Caco-2 (cell line): ENCODE results near the gene FASTKD2. TPM values are rescaled to one million over a fixed set of nuclear protein-coding genes. Genes with fewer than 3 reads are reported as not detected.

Experiments
- BruUV-seq: library from RNA; stranded (reverse); fragments of 400-500 nt; replicated peaks from 2 replicates; lab custom pipeline; 2021; lab: Mats Ljungman, UMichigan
- CTCF ChIA-PET: fragments of 300-600 bp; sonication (Branson Sonifier 250); formaldehyde crosslinking; loops from one replicate; lab custom pipeline; 2022; ENCODE audit warnings: antibody characterized with exemption; lab: Charles Lee
- POLR2A ChIA-PET: fragments of 300-600 bp; sonication (Branson Sonifier 250); formaldehyde crosslinking; loops from one replicate; lab custom pipeline; 2022; ENCODE audit warnings: antibody characterized with exemption; lab: Charles Lee
- DNase-seq, 2 experiments: peaks; one replicate each; pipeline versions ENCODE4 v3.0.0 to v3.0.0-alpha.2; 2020 to 2022
- H3K27me3 ChIP-seq: replicated peaks from 2 replicates; pipeline ENCODE4 v1.6.0; 2011; ENCODE audit warnings: low read length; ENCODE audit not compliant: control insufficient read depth, insufficient read depth
- H3K36me3 ChIP-seq: 2 replicates; pipeline ENCODE4 v1.5.1; 2011; ENCODE audit warnings: low read length; ENCODE audit not compliant: control insufficient read depth, insufficient read depth
- H3K4me1 ChIP-seq: fragments of 250-450 bp; sonication (Bioruptor Pico); 2 replicates; pipeline ENCODE4 v1.5.1; 2020; ENCODE audit warnings: mild to moderate bottlenecking
- H3K4me3 ChIP-seq: 2 replicates; pipeline ENCODE4 v1.5.1; 2011; ENCODE audit warnings: low read depth, mild to moderate bottlenecking, control low read depth, low read length
- H3K9me3 ChIP-seq: fragments of 250-450 bp; sonication (Bioruptor Pico); 2 replicates; pipeline ENCODE4 v1.5.1; 2020; ENCODE audit warnings: mild to moderate bottlenecking, moderate library complexity
- H3K27ac Mint-ChIP-seq: one replicate; pipeline ENCODE4 v1.8.0; 2022; ENCODE audit warnings: mixed read lengths; ENCODE audit not compliant: unreplicated experiment
- H3K27me3 Mint-ChIP-seq: one replicate; pipeline ENCODE4 v1.8.0; 2022; ENCODE audit warnings: mixed read lengths; ENCODE audit not compliant: insufficient read depth, unreplicated experiment
- H3K36me3 Mint-ChIP-seq: one replicate; pipeline ENCODE4 v1.8.0; 2022; ENCODE audit warnings: mild to moderate bottlenecking, mixed read lengths; ENCODE audit not compliant: insufficient read depth, unreplicated experiment
- H3K4me1 Mint-ChIP-seq: one replicate; pipeline ENCODE4 v1.8.0; 2022; ENCODE audit warnings: low read depth, mixed read lengths; ENCODE audit not compliant: unreplicated experiment
- H3K4me3 Mint-ChIP-seq: one replicate; pipeline ENCODE4 v1.8.0; 2022; ENCODE audit warnings: mild to moderate bottlenecking, moderate library complexity, mixed read lengths; ENCODE audit not compliant: unreplicated experiment
- H3K9me3 Mint-ChIP-seq: one replicate; pipeline ENCODE4 v1.8.0; 2022; ENCODE audit warnings: mixed read lengths; ENCODE audit not compliant: unreplicated experiment
- intact Hi-C: fragments of 100-400 bp; cut with micrococcal nuclease; formaldehyde crosslinking; loops from one replicate; pipeline ENCODE4 v1.10.0; 2022; ENCODE audit not compliant: unreplicated experiment
- total RNA-seq: library from RNA; stranded (reverse); gene quantifications from 2 replicates; pipeline ENCODE4 v1.2.3, GENCODE V29; 2022
- TF ChIP-seq, protein P1 (sequence below), 2 experiments: fragments of 200-600 bp in 1 of 2; IDR thresholded peaks; 1 replicate in 1 of 2; 2 replicates in 1 of 2; pipeline versions ENCODE4 v1.5.1 to v1.8.0; 2011 to 2022; ENCODE audit warnings: antibody characterized with exemption in 1 of 2, control low read depth in 1 of 2, inconsistent platforms in 1 of 2, low read depth in 1 of 2, low read length in 1 of 2, mild to moderate bottlenecking in 1 of 2, moderate library complexity in 1 of 2; ENCODE audit not compliant: insufficient read depth in 1 of 2, severe bottlenecking in 1 of 2, unreplicated experiment in 1 of 2

FASTKD2 gene
- total RNA-seq, 1 experiment from 2014 or later = 29.8 TPM

DNA sequence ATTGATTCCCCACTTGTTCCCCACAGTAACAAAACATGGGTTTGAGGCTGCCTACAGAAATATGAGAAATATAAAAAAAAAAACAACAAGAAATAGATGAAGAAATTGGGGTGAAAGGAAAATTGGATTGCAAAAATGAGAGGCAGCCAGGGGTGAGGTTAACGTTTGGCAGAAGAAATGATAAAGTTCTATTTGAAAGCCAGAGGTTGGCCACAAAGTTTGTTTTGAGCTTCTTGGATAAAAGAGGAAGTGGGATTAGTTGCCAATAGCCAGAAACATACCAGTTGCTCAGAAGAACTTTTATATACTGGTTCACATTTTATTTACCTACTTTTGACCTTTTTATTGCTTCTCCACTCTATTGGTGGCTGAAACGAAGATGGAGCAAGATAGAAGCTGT lies 67.5 kb downstream of the FASTKD2 start:
- intact Hi-C loops = no loop called here
- Mint-ChIP-seq H3K4me1 (no peaks in the 10 kb centered on the region), H3K4me3 (no peak overlapping the region), H3K27ac (no peak overlapping the region), H3K9me3 (peaks cover 23% of the 10 kb centered on the region), H3K27me3 (no peaks in the 10 kb centered on the region), H3K36me3 (no peaks in the 10 kb centered on the region)
- TF ChIP-seq, protein P1, sequence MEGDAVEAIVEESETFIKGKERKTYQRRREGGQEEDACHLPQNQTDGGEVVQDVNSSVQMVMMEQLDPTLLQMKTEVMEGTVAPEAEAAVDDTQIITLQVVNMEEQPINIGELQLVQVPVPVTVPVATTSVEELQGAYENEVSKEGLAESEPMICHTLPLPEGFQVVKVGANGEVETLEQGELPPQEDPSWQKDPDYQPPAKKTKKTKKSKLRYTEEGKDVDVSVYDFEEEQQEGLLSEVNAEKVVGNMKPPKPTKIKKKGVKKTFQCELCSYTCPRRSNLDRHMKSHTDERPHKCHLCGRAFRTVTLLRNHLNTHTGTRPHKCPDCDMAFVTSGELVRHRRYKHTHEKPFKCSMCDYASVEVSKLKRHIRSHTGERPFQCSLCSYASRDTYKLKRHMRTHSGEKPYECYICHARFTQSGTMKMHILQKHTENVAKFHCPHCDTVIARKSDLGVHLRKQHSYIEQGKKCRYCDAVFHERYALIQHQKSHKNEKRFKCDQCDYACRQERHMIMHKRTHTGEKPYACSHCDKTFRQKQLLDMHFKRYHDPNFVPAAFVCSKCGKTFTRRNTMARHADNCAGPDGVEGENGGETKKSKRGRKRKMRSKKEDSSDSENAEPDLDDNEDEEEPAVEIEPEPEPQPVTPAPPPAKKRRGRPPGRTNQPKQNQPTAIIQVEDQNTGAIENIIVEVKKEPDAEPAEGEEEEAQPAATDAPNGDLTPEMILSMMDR (IDR thresholded peaks at IDR 0.05; ENCODE audit: insufficient read depth in 1 of 2, low read depth in 1 of 2, low read length in 1 of 2, severe bottlenecking in 1 of 2, unreplicated experiment in 1 of 2) = no peak
- ChIA-PET CTCF (no interaction called here), POLR2A (no interaction called here)
- Histone ChIP-seq H3K4me1 (no peaks in the 10 kb centered on the region), H3K36me3 (no peaks in the 10 kb centered on the region), H3K27me3 (no peaks in the 10 kb centered on the region), H3K4me3 (no peak overlapping the region), H3K9me3 (no peaks in the 10 kb centered on the region)
- DNase-seq = no peak
- BruUV-seq = no TSS peak

DNA sequence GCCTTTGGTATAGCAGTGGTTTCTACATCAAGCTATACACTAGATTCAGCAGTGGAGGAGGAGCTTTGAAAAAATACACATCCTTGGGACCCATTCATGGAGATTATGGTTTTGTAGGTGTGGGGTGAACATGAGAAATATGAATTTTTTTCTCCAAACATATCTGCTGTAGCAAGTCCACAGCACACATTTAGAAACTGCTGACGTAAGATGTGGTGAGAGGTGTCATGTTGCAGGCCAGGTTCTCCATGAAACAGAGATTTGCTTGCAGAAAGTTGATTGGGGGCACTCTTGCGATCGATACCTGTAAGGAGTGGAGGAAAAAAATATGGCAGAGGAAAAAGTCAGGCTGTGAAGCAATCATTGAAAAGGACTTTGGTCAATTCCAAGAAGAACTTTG lies 67.9 kb downstream of the FASTKD2 start:
- no peaks in the 10 kb centered on the region for H3K9me3 ChIP-seq
- intact Hi-C loops = no loop called here
- Mint-ChIP-seq H3K4me3 (no peak overlapping the region), H3K27me3 (no peaks in the 10 kb centered on the region), H3K27ac (no peak overlapping the region), H3K9me3 (peaks cover 23% of the 10 kb centered on the region), H3K4me1 (no peaks in the 10 kb centered on the region), H3K36me3 (no peaks in the 10 kb centered on the region)
- no peak overlapping the region for H3K4me3 ChIP-seq
- TF ChIP-seq, protein P1 (IDR thresholded peaks at IDR 0.05; ENCODE audit: insufficient read depth in 1 of 2, low read depth in 1 of 2, low read length in 1 of 2, severe bottlenecking in 1 of 2, unreplicated experiment in 1 of 2) = no peak
- POLR2A ChIA-PET = no interaction called here
- H3K4me1 ChIP-seq = no peaks in the 10 kb centered on the region
- DNase-seq = no peak
- H3K27me3 ChIP-seq = no peaks in the 10 kb centered on the region
- CTCF ChIA-PET = no interaction called here
- no peaks in the 10 kb centered on the region for H3K36me3 ChIP-seq
- BruUV-seq = no TSS peak

DNA sequence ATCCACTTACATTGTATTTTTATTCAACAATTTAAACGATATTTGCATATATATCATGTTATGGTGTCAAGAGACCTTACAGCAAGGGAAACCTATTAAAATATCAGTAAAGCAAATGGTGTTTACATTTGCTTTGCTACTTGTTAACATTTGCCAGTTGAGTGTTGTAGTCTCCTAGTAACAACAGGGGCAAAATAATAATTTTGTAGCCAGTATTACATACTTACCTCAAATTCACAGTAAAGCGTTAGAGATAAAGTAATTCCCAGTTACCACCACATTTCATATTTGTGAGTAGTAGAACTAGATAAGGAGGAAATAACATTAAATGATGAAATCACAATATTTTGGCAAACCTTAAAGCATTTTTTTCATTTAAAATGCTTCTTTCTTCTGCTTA lies 71.3 kb downstream of the FASTKD2 start:
- ChIA-PET CTCF (interaction anchor here (0.7 kb wide), 1 partner anchor 43 kb away, joined by 4 read pairs; no protein-coding TSS in a partner anchor), POLR2A (no interaction called here)
- intact Hi-C loops = no loop called here
- no peaks in the 10 kb centered on the region for H3K9me3 ChIP-seq
- TF ChIP-seq, protein P1 (IDR thresholded peaks at IDR 0.05; ENCODE audit: insufficient read depth in 1 of 2, low read depth in 1 of 2, low read length in 1 of 2, severe bottlenecking in 1 of 2, unreplicated experiment in 1 of 2) = no peak
- DNase-seq = no peak
- H3K4me1 Mint-ChIP-seq = no peaks in the 10 kb centered on the region
- H3K4me3 Mint-ChIP-seq = no peak overlapping the region
- H3K4me3 ChIP-seq = no peak overlapping the region
- no peaks in the 10 kb centered on the region for H3K36me3 ChIP-seq
- no peaks in the 10 kb centered on the region for H3K4me1 ChIP-seq
- H3K36me3 Mint-ChIP-seq = no peaks in the 10 kb centered on the region
- H3K27me3 Mint-ChIP-seq = peaks cover 9% of the 10 kb centered on the region
- no peak overlapping the region for H3K27ac Mint-ChIP-seq
- H3K9me3 Mint-ChIP-seq = peaks cover 18% of the 10 kb centered on the region
- BruUV-seq = no TSS peak
- H3K27me3 ChIP-seq = no peaks in the 10 kb centered on the region
